ENCODE measurements around the gene PRIM1.
"Not testable (repeated sequence)": the region's sequence is repeated elsewhere in the genome, so short reads cannot be mapped to it uniquely, and the experiment has no call there.

The PRIM1 gene

GRCh38 chr12:56709759-56710376 lies 42.3 kb downstream of the PRIM1 start:
- Histone ChIP-seq H3K27me3 (ENCODE audit: control insufficient read depth in 2 of 2, insufficient read depth in 2 of 2, low read length in 2 of 2) (no peaks in the 10 kb centered on the region), H3K27ac (ENCODE audit: low read depth in 2 of 2, low read length in 2 of 2) (no peak overlapping the region), H3K4me1 (ENCODE audit: control insufficient read depth in 2 of 2, insufficient read depth in 2 of 2, low read length in 2 of 2) (no peaks in the 10 kb centered on the region), H3K9me3 (ENCODE audit: control insufficient read depth in 2 of 2, low read length in 2 of 2) (no peaks in the 10 kb centered on the region), H3K4me3 (ENCODE audit: low read length in 2 of 2) (no peak overlapping the region), H3K36me3 (ENCODE audit: control insufficient read depth in 2 of 2, insufficient read depth in 2 of 2, low read length in 2 of 2) (peaks cover 21 to 28% of the 10 kb centered on the region in 2 donors), H3K9ac (ENCODE audit: low read depth in 1 of 2, low read length in 2 of 2) (no peak overlapping the region)

GRCh38 chr12:56704522-56704921 lies 47.6 kb downstream of the PRIM1 start:
- not testable (repeated sequence) for H3K4me1 ChIP-seq (ENCODE audit: control insufficient read depth in 2 of 2, insufficient read depth in 2 of 2, low read length in 2 of 2); H3K9me3 ChIP-seq (ENCODE audit: control insufficient read depth in 2 of 2, low read length in 2 of 2); H3K9ac ChIP-seq (ENCODE audit: low read depth in 1 of 2, low read length in 2 of 2); H3K27me3 ChIP-seq (ENCODE audit: control insufficient read depth in 2 of 2, insufficient read depth in 2 of 2, low read length in 2 of 2); H3K27ac ChIP-seq (ENCODE audit: low read depth in 2 of 2, low read length in 2 of 2); H3K4me3 ChIP-seq (ENCODE audit: low read length in 2 of 2); H3K36me3 ChIP-seq (ENCODE audit: control insufficient read depth in 2 of 2, insufficient read depth in 2 of 2, low read length in 2 of 2)

- Histone ChIP-seq H3K9ac (ENCODE audit: low read depth in 1 of 2, low read length in 2 of 2) (no peak overlapping the region), H3K27ac (ENCODE audit: low read depth in 2 of 2, low read length in 2 of 2) (no peak overlapping the region), H3K9me3 (ENCODE audit: control insufficient read depth in 2 of 2, low read length in 2 of 2) (no peaks in the 10 kb centered on the region), H3K4me1 (ENCODE audit: control insufficient read depth in 2 of 2, insufficient read depth in 2 of 2, low read length in 2 of 2) (no peaks in the 10 kb centered on the region), H3K27me3 (ENCODE audit: control insufficient read depth in 2 of 2, insufficient read depth in 2 of 2, low read length in 2 of 2) (no peaks in the 10 kb centered on the region), H3K4me3 (ENCODE audit: low read length in 2 of 2) (no peak overlapping the region), H3K36me3 (ENCODE audit: control insufficient read depth in 2 of 2, insufficient read depth in 2 of 2, low read length in 2 of 2) (no peaks in the 10 kb centered on the region)
Observed at GRCh38 chr12:56699020-56699661, 53.0 kb downstream of the PRIM1 start.

GRCh38 chr12:56695327-56696101 lies 56.6 kb downstream of the PRIM1 start:
- Histone ChIP-seq H3K36me3 (ENCODE audit: control insufficient read depth in 2 of 2, insufficient read depth in 2 of 2, low read length in 2 of 2) (no peaks in the 10 kb centered on the region), H3K4me1 (ENCODE audit: control insufficient read depth in 2 of 2, insufficient read depth in 2 of 2, low read length in 2 of 2) (no peaks in the 10 kb centered on the region), H3K9ac (ENCODE audit: low read depth in 1 of 2, low read length in 2 of 2) (no peak overlapping the region), H3K27ac (ENCODE audit: low read depth in 2 of 2, low read length in 2 of 2) (no peak overlapping the region), H3K9me3 (ENCODE audit: control insufficient read depth in 2 of 2, low read length in 2 of 2) (no peaks in the 10 kb centered on the region), H3K4me3 (ENCODE audit: low read length in 2 of 2) (no peak overlapping the region), H3K27me3 (ENCODE audit: control insufficient read depth in 2 of 2, insufficient read depth in 2 of 2, low read length in 2 of 2) (no peaks in the 10 kb centered on the region)

- no peaks in the 10 kb centered on the region for H3K9me3 ChIP-seq (ENCODE audit: control insufficient read depth in 2 of 2, low read length in 2 of 2)
- no peak overlapping the region for H3K4me3 ChIP-seq (ENCODE audit: low read length in 2 of 2)
- H3K4me1 ChIP-seq (ENCODE audit: control insufficient read depth in 2 of 2, insufficient read depth in 2 of 2, low read length in 2 of 2), result peaks cover 1 to 2% of the 10 kb centered on the region in 2 donors
- H3K36me3 ChIP-seq (ENCODE audit: control insufficient read depth in 2 of 2, insufficient read depth in 2 of 2, low read length in 2 of 2), result no peaks in the 10 kb centered on the region
- no peaks in the 10 kb centered on the region for H3K27me3 ChIP-seq (ENCODE audit: control insufficient read depth in 2 of 2, insufficient read depth in 2 of 2, low read length in 2 of 2)
- no peak overlapping the region for H3K9ac ChIP-seq (ENCODE audit: low read depth in 1 of 2, low read length in 2 of 2)
- H3K27ac ChIP-seq (ENCODE audit: low read depth in 2 of 2, low read length in 2 of 2), result no peak overlapping the region
Observed at GRCh38 chr12:56694161-56694560, 58.0 kb downstream of the PRIM1 start.

- no peaks in the 10 kb centered on the region for H3K9me3 ChIP-seq (ENCODE audit: control insufficient read depth in 2 of 2, low read length in 2 of 2)
- H3K4me3 ChIP-seq (ENCODE audit: low read length in 2 of 2), result peak overlapping the region; percentile 78 to 90
- no peaks in the 10 kb centered on the region for H3K27me3 ChIP-seq (ENCODE audit: control insufficient read depth in 2 of 2, insufficient read depth in 2 of 2, low read length in 2 of 2)
- peaks cover 9 to 10% of the 10 kb centered on the region in 2 donors for H3K4me1 ChIP-seq (ENCODE audit: control insufficient read depth in 2 of 2, insufficient read depth in 2 of 2, low read length in 2 of 2)
- H3K36me3 ChIP-seq (ENCODE audit: control insufficient read depth in 2 of 2, insufficient read depth in 2 of 2, low read length in 2 of 2), result no peaks in the 10 kb centered on the region
- peak overlapping the region; percentile 83 to 96 for H3K9ac ChIP-seq (ENCODE audit: low read depth in 1 of 2, low read length in 2 of 2)
- H3K27ac ChIP-seq (ENCODE audit: low read depth in 2 of 2, low read length in 2 of 2), result peak overlapping the region; percentile 99 to 100
Observed at GRCh38 chr12:56688846-56689109, 63.3 kb downstream of the PRIM1 start.

GRCh38 chr12:56688129-56688845 lies 63.8 kb downstream of the PRIM1 start, which contains the start of gene PTGES3:
Gene PTGES3, minus strand, starts transcription at chr12:56688284. Its CDS starts 285 bp downstream, at chr12:56687999.
- Histone ChIP-seq H3K9ac (ENCODE audit: low read depth in 1 of 2, low read length in 2 of 2) (peak within 1 kb of the TSS; percentile 98 to 100), H3K27ac (ENCODE audit: low read depth in 2 of 2, low read length in 2 of 2) (peak within 1 kb of the TSS; percentile 99 to 100), H3K4me3 (ENCODE audit: low read length in 2 of 2) (peak within 1 kb of the TSS; percentile 96 to 98), H3K27me3 (ENCODE audit: control insufficient read depth in 2 of 2, insufficient read depth in 2 of 2, low read length in 2 of 2) (no peaks in the 10 kb centered on the region), H3K4me1 (ENCODE audit: control insufficient read depth in 2 of 2, insufficient read depth in 2 of 2, low read length in 2 of 2) (peaks cover 9 to 10% of the 10 kb centered on the region in 2 donors), H3K9me3 (ENCODE audit: control insufficient read depth in 2 of 2, low read length in 2 of 2) (no peaks in the 10 kb centered on the region), H3K36me3 (ENCODE audit: control insufficient read depth in 2 of 2, insufficient read depth in 2 of 2, low read length in 2 of 2) (no peaks in the 10 kb centered on the region)

- Histone ChIP-seq H3K4me3 (ENCODE audit: low read length in 2 of 2) (peak overlapping the region; percentile 96 to 98), H3K36me3 (ENCODE audit: control insufficient read depth in 2 of 2, insufficient read depth in 2 of 2, low read length in 2 of 2) (no peaks in the 10 kb centered on the region), H3K9ac (ENCODE audit: low read depth in 1 of 2, low read length in 2 of 2) (peak overlapping the region; percentile 98 to 100), H3K27me3 (ENCODE audit: control insufficient read depth in 2 of 2, insufficient read depth in 2 of 2, low read length in 2 of 2) (no peaks in the 10 kb centered on the region), H3K9me3 (ENCODE audit: control insufficient read depth in 2 of 2, low read length in 2 of 2) (no peaks in the 10 kb centered on the region), H3K4me1 (ENCODE audit: control insufficient read depth in 2 of 2, insufficient read depth in 2 of 2, low read length in 2 of 2) (peaks cover 9 to 10% of the 10 kb centered on the region in 2 donors), H3K27ac (ENCODE audit: low read depth in 2 of 2, low read length in 2 of 2) (peak overlapping the region; percentile 99 to 100)
Observed at GRCh38 chr12:56687223-56688128, 64.6 kb downstream of the PRIM1 start.

- Histone ChIP-seq H3K27ac (ENCODE audit: low read depth in 2 of 2, low read length in 2 of 2) (peak overlapping the region; percentile 86 to 100), H3K36me3 (ENCODE audit: control insufficient read depth in 2 of 2, insufficient read depth in 2 of 2, low read length in 2 of 2) (peaks cover 0 to 11% of the 10 kb centered on the region in 2 donors), H3K9me3 (ENCODE audit: control insufficient read depth in 2 of 2, low read length in 2 of 2) (no peaks in the 10 kb centered on the region), H3K27me3 (ENCODE audit: control insufficient read depth in 2 of 2, insufficient read depth in 2 of 2, low read length in 2 of 2) (no peaks in the 10 kb centered on the region), H3K4me3 (ENCODE audit: low read length in 2 of 2) (peak overlapping the region; percentile 65 to 98), H3K4me1 (ENCODE audit: control insufficient read depth in 2 of 2, insufficient read depth in 2 of 2, low read length in 2 of 2) (peaks cover 13 to 17% of the 10 kb centered on the region in 2 donors), H3K9ac (ENCODE audit: low read depth in 1 of 2, low read length in 2 of 2) (peak overlapping the region; percentile 18 to 50)
Observed at GRCh38 chr12:56684745-56685359, 67.3 kb downstream of the PRIM1 start.

All from mucosa of rectum (tissue), 2 donors.